Neural cell (in vitro differentiated cells): Measurements from ENCODE around the gene SLC35E1. TPM values are rescaled to one million over a fixed set of nuclear protein-coding genes. Genes with fewer than 3 reads are reported as not detected.

Source experiments
- H2AFZ ChIP-seq: fragments of 200-600, 300-800 bp; sonication (generic), shearing (Covaris generic); 2 replicates; pipeline ENCODE4 v1.6.0; 2014; ENCODE audit warnings: low read depth, mild to moderate bottlenecking, antibody characterized with exemption, low read length, moderate library complexity
- H3F3A ChIP-seq: fragments of 200-600 bp; shearing (Covaris generic); 2 replicates; pipeline ENCODE4 v1.6.1; 2016; ENCODE audit warnings: mild to moderate bottlenecking, moderate library complexity, mixed read lengths, antibody characterized with exemption, low read length; ENCODE audit not compliant: insufficient read depth, poor library complexity, severe bottlenecking
- H3K27ac ChIP-seq: fragments of 200-600, 300-800 bp; sonication (generic), shearing (Covaris generic); 2 replicates; pipeline ENCODE4 v1.5.1; 2014; ENCODE audit warnings: mild to moderate bottlenecking, low read length, moderate library complexity
- H3K27me3 ChIP-seq: fragments of 300-800, 200-600 bp; sonication (generic), shearing (Covaris generic); 2 replicates; pipeline ENCODE4 v1.6.0; 2014; ENCODE audit warnings: mild to moderate bottlenecking, low read depth, low read length, moderate library complexity; ENCODE audit not compliant: insufficient read depth
- H3K36me3 ChIP-seq: fragments of 300-800, 200-600 bp; sonication (generic), shearing (Covaris generic); 2 replicates; pipeline ENCODE4 v1.5.1; 2014; ENCODE audit warnings: mild to moderate bottlenecking, antibody characterized with exemption, low read length, moderate library complexity; ENCODE audit not compliant: insufficient read depth
- H3K4me2 ChIP-seq: fragments of 300-800, 200-600 bp; sonication (generic), shearing (Covaris generic); 2 replicates; pipeline ENCODE4 v1.6.0; 2014; ENCODE audit warnings: mild to moderate bottlenecking, low read length
- H3K4me3 ChIP-seq: fragments of 300-800, 200-600 bp; sonication (generic), shearing (Covaris generic); 2 replicates; pipeline ENCODE4 v1.5.1; 2014; ENCODE audit warnings: mild to moderate bottlenecking, low read length, moderate library complexity
- H3K79me2 ChIP-seq: fragments of 200-600 bp; shearing (Covaris generic); replicated peaks from 2 replicates; pipeline ENCODE4 v1.6.0; 2014; ENCODE audit warnings: mild to moderate bottlenecking, low read length, moderate library complexity; ENCODE audit not compliant: insufficient read depth
- H3K9ac ChIP-seq: fragments of 300-800, 200-600 bp; sonication (generic), shearing (Covaris generic); 2 replicates; pipeline ENCODE4 v1.6.1; 2016; ENCODE audit warnings: mild to moderate bottlenecking, low read length, mixed read lengths
- H3K9me2 ChIP-seq: fragments of 200-600 bp; shearing (Covaris generic); 2 replicates; pipeline ENCODE4 v1.6.1; 2016; ENCODE audit warnings: mild to moderate bottlenecking, low read length, mixed read lengths; ENCODE audit not compliant: insufficient read depth
- H3K9me3 ChIP-seq: fragments of 200-600, 300-800 bp; sonication (generic), shearing (Covaris generic); 2 replicates; pipeline ENCODE4 v1.6.1; 2016; ENCODE audit warnings: mild to moderate bottlenecking, mixed run types, low read length, moderate library complexity, mixed read lengths
- H4K20me1 ChIP-seq: fragments of 200-600 bp; shearing (Covaris generic); 2 replicates; pipeline ENCODE4 v1.6.1; 2016; ENCODE audit warnings: mild to moderate bottlenecking, mixed run types; ENCODE audit not compliant: insufficient read depth
- EP300 ChIP-seq: fragments of 450-650 bp; conservative IDR thresholded peaks from 2 replicates; pipeline ENCODE4 v1.6.1; 2014; ENCODE audit warnings: antibody characterized with exemption, mild to moderate bottlenecking, moderate library complexity; ENCODE audit not compliant: poor library complexity, severe bottlenecking
- EZH2 ChIP-seq: fragments of 200-600, 300-800 bp; shearing (Covaris generic), sonication (generic); IDR thresholded peaks from 2 replicates; pipeline ENCODE4 v1.6.1; 2014; ENCODE audit warnings: antibody characterized with exemption, low read length, borderline replicate concordance, mild to moderate bottlenecking; ENCODE audit not compliant: insufficient read depth, poor library complexity, severe bottlenecking
- MXI1 ChIP-seq: fragments of 450-650 bp; conservative IDR thresholded peaks from 2 replicates; pipeline ENCODE4 v1.6.1; 2014; ENCODE audit warnings: antibody characterized with exemption, mild to moderate bottlenecking; ENCODE audit not compliant: poor library complexity, severe bottlenecking
- POLR2AphosphoS5 ChIP-seq: IDR thresholded peaks from 2 replicates; pipeline ENCODE4 v1.6.1; 2012
- RAD21 ChIP-seq: fragments of 450-650 bp; conservative IDR thresholded peaks from 2 replicates; pipeline ENCODE4 v1.6.1; 2014; ENCODE audit warnings: antibody characterized with exemption, mild to moderate bottlenecking, moderate library complexity
- SMC3 ChIP-seq: fragments of 450-650 bp; conservative IDR thresholded peaks from 2 replicates; pipeline ENCODE4 v1.6.1; 2014; ENCODE audit warnings: antibody characterized with exemption, mild to moderate bottlenecking, moderate library complexity; ENCODE audit not compliant: poor library complexity
- TAF1 ChIP-seq: IDR thresholded peaks from 2 replicates; pipeline ENCODE4 v1.6.1; 2012; ENCODE audit warnings: low read depth
- polyA plus RNA-seq: library from polyadenylated mRNA; depleted of rRNA; stranded (reverse); fragments of >200 nt; gene quantifications from 2 replicates; pipeline ENCODE4 v1.2.3, GENCODE V29; 2014
- TF ChIP-seq, protein P1 (sequence below): fragments of 450-650 bp; IDR thresholded peaks from 2 replicates; pipeline ENCODE4 v1.5.1; 2014; ENCODE audit warnings: antibody characterized with exemption, mild to moderate bottlenecking, moderate library complexity; ENCODE audit not compliant: poor library complexity, severe bottlenecking
- TF ChIP-seq, protein P2 (sequence below): IDR thresholded peaks from 2 replicates; pipeline ENCODE4 v1.6.1; 2012; ENCODE audit warnings: borderline replicate concordance

SLC35E1 gene
- polyA plus RNA-seq, 1 donor from 2014 or later = 23.9 TPM

DNA sequence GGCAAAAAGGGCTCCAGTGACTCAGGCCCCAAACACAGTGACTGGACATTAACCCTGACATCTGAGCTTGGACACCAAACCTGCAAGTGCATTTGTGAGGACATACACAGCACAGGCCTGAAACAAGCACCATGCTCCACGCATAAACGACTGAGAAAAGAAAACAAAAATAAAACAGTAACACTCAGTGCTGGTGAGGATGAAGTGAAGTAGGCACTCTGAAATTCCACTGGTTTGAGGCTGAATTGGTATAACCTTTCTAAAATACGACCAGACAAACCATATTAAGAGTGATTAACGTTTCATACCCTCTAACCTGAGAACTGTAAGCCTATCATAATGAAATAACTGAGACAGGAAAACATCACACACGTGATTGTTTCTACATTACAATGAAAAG, 5.5 kb downstream of the SLC35E1 start:
- H3K27me3 ChIP-seq = no peaks in the 10 kb centered on the region
- no peak overlapping the region for H3K9ac ChIP-seq
- H3K9me2 ChIP-seq = no peaks in the 10 kb centered on the region
- H3K9me3 ChIP-seq = no peaks in the 10 kb centered on the region
- no peak overlapping the region for H2AFZ ChIP-seq
- peaks cover 7% of the 10 kb centered on the region for H3K36me3 ChIP-seq
- peaks cover 3% of the 10 kb centered on the region for H3K79me2 ChIP-seq
- H3F3A ChIP-seq = no peaks in the 10 kb centered on the region
- no peak overlapping the region for H3K4me2 ChIP-seq
- H3K27ac ChIP-seq = no peak overlapping the region
- H4K20me1 ChIP-seq = no peaks in the 10 kb centered on the region
- no peak overlapping the region for H3K4me3 ChIP-seq
- no peak for TF ChIP-seq TAF1
- TF ChIP-seq, protein P1, sequence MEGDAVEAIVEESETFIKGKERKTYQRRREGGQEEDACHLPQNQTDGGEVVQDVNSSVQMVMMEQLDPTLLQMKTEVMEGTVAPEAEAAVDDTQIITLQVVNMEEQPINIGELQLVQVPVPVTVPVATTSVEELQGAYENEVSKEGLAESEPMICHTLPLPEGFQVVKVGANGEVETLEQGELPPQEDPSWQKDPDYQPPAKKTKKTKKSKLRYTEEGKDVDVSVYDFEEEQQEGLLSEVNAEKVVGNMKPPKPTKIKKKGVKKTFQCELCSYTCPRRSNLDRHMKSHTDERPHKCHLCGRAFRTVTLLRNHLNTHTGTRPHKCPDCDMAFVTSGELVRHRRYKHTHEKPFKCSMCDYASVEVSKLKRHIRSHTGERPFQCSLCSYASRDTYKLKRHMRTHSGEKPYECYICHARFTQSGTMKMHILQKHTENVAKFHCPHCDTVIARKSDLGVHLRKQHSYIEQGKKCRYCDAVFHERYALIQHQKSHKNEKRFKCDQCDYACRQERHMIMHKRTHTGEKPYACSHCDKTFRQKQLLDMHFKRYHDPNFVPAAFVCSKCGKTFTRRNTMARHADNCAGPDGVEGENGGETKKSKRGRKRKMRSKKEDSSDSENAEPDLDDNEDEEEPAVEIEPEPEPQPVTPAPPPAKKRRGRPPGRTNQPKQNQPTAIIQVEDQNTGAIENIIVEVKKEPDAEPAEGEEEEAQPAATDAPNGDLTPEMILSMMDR = no peak
- TF ChIP-seq EZH2 = no peak
- no peak for TF ChIP-seq POLR2AphosphoS5
- TF ChIP-seq SMC3 = no peak
- TF ChIP-seq EP300 = no peak
- no peak for TF ChIP-seq MXI1
- TF ChIP-seq RAD21 = no peak
- TF ChIP-seq, protein P2, sequence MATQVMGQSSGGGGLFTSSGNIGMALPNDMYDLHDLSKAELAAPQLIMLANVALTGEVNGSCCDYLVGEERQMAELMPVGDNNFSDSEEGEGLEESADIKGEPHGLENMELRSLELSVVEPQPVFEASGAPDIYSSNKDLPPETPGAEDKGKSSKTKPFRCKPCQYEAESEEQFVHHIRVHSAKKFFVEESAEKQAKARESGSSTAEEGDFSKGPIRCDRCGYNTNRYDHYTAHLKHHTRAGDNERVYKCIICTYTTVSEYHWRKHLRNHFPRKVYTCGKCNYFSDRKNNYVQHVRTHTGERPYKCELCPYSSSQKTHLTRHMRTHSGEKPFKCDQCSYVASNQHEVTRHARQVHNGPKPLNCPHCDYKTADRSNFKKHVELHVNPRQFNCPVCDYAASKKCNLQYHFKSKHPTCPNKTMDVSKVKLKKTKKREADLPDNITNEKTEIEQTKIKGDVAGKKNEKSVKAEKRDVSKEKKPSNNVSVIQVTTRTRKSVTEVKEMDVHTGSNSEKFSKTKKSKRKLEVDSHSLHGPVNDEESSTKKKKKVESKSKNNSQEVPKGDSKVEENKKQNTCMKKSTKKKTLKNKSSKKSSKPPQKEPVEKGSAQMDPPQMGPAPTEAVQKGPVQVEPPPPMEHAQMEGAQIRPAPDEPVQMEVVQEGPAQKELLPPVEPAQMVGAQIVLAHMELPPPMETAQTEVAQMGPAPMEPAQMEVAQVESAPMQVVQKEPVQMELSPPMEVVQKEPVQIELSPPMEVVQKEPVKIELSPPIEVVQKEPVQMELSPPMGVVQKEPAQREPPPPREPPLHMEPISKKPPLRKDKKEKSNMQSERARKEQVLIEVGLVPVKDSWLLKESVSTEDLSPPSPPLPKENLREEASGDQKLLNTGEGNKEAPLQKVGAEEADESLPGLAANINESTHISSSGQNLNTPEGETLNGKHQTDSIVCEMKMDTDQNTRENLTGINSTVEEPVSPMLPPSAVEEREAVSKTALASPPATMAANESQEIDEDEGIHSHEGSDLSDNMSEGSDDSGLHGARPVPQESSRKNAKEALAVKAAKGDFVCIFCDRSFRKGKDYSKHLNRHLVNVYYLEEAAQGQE = no peak

DNA sequence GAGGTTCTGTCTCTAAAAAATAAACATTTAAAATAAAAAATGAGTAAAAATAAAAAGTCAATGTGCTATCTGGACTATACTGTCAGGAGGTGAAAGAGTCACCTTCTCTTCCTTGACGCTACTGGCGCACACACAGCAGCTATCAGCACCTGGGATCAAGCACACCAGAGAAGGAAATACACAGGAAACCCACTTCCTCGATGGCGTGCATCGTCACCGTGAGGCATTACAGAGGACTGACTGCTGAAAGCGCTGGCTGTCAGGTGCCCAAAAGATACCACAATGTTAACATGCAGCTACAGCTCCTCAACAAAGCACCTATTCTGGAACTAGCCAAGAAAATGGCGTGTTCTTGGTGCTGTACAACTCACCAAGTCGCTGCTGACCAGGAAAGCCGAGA, 6.1 kb downstream of the SLC35E1 start:
- Histone ChIP-seq H3K4me3 (no peak overlapping the region), H3K9me3 (no peaks in the 10 kb centered on the region), H3K27ac (no peak overlapping the region), H4K20me1 (no peaks in the 10 kb centered on the region), H3K27me3 (no peaks in the 10 kb centered on the region), H3K4me2 (no peak overlapping the region), H3K36me3 (peaks cover 7% of the 10 kb centered on the region), H2AFZ (no peak overlapping the region), H3K9me2 (no peaks in the 10 kb centered on the region), H3F3A (no peaks in the 10 kb centered on the region), H3K9ac (no peak overlapping the region), H3K79me2 (peaks cover 3% of the 10 kb centered on the region)
- TF ChIP-seq EP300 (no peak), SMC3 (no peak), MXI1 (no peak), EZH2 (no peak), RAD21 (no peak), TAF1 (no peak), POLR2AphosphoS5 (no peak)
- TF ChIP-seq, protein P2 = no peak
- TF ChIP-seq, protein P1 = no peak
